Left ventricle myocardium inferior (tissue), 1 donor: Measurements from ENCODE around the gene HCRTR2. TPM values are rescaled to one million over a fixed set of nuclear protein-coding genes. Genes with fewer than 3 reads are reported as not detected.

Experiments used
- DNase-seq: peaks from one replicate; pipeline ENCODE4 v3.0.0-alpha.2; 2020
- H3K27ac ChIP-seq: fragments of 200-600 bp; replicated peaks from 2 replicates; pipeline ENCODE4 v1.8.0; 2021
- H3K27me3 ChIP-seq: fragments of 200-600 bp; 2 replicates; pipeline ENCODE4 v1.8.0; 2021; ENCODE audit warnings: low read depth
- H3K36me3 ChIP-seq: fragments of 200-600 bp; 2 replicates; pipeline ENCODE4 v1.8.0; 2021
- H3K4me1 ChIP-seq: fragments of 200-600 bp; 2 replicates; pipeline ENCODE4 v1.8.0; 2021
- H3K4me3 ChIP-seq: fragments of 200-600 bp; 2 replicates; pipeline ENCODE4 v1.8.0; 2021; ENCODE audit warnings: mild to moderate bottlenecking, moderate library complexity
- H3K9me3 ChIP-seq: fragments of 200-600 bp; replicated peaks from 2 replicates; pipeline ENCODE4 v1.8.0; 2021
- intact Hi-C: fragments of 100-400 bp; cut with micrococcal nuclease; formaldehyde crosslinking; loops from one replicate; pipeline ENCODE4 v1.11.0; 2022
- total RNA-seq: library from RNA; stranded (reverse); fragmentation: NEBNext Ultra II Directional; extraction: Animal tissue kit (Norgen Biotek cat#: 25700); gene quantifications from one replicate; pipeline ENCODE4 v1.2.1, GENCODE V29; 2021
- TF ChIP-seq, protein P1 (sequence below): fragments of 200-600 bp; IDR thresholded peaks from 2 replicates; pipeline ENCODE4 v1.8.0; 2021; ENCODE audit warnings: antibody characterized with exemption, mild to moderate bottlenecking, borderline replicate concordance
- donor health status: DM: no; HTN: yes; CAD: no; lungs with severe emphysema.

Gene HCRTR2
- total RNA-seq, 1 donor from 2014 or later: not detected

DNA sequence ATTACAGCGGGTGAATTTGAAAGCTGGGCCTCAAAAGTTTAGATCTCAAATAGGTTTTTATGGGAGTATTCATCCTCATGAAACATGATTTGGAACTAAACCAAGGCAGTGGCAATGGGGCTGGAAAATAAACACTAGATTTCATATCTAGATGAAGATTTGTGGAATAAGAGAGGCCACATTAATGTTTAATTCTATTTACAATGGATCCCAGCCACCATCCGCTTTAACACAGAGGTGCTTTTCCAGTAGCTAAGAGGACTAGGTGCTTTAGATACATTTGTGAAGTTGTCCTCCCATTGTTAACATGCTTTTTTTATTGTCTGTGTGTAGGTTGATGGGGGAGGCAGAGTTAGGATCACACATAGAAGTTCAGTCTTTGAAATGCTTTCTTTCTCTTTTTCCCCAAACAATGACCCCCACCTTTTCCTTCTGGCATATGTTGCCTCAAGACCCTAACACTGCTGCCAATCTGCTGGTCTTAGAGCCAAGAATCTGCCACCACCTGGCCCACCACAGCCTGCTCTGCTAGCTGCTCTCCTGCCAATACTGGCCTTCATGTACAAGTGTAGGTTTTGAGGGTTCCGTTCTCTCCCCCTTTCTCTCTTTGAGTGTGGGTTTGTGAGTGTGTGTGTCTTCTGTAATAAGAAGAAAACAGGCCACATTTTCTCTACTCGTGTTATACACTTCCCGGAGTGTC lies 125.1 kb downstream of the HCRTR2 start:
- Histone ChIP-seq H3K27me3 (no peaks in the 10 kb centered on the region), H3K4me3 (no peak overlapping the region), H3K36me3 (no peaks in the 10 kb centered on the region), H3K4me1 (no peaks in the 10 kb centered on the region), H3K9me3 (peaks cover 10% of the 10 kb centered on the region), H3K27ac (no peak overlapping the region)
- DNase-seq: no peak
- intact Hi-C loops: no loop called here
- TF ChIP-seq, protein P1, sequence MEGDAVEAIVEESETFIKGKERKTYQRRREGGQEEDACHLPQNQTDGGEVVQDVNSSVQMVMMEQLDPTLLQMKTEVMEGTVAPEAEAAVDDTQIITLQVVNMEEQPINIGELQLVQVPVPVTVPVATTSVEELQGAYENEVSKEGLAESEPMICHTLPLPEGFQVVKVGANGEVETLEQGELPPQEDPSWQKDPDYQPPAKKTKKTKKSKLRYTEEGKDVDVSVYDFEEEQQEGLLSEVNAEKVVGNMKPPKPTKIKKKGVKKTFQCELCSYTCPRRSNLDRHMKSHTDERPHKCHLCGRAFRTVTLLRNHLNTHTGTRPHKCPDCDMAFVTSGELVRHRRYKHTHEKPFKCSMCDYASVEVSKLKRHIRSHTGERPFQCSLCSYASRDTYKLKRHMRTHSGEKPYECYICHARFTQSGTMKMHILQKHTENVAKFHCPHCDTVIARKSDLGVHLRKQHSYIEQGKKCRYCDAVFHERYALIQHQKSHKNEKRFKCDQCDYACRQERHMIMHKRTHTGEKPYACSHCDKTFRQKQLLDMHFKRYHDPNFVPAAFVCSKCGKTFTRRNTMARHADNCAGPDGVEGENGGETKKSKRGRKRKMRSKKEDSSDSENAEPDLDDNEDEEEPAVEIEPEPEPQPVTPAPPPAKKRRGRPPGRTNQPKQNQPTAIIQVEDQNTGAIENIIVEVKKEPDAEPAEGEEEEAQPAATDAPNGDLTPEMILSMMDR: no peak

DNA sequence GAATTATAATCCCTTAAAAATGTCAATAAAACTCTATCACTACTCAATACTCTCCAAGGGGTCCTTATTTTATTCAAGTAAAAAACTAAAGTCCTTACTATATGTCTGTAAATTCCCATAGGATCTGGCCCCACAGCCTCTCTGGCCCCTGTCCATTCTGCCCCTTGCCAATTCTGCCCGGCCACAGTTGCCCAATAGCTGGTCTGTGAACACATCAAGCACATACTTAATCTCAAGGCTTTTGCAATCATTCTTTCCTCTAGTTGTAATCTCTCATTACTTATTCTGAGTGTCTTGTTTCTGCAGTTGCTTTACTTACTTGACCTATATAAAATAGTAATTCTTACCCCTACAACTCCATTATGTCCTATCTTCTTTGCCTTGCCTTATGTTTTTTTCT lies 130.4 kb downstream of the HCRTR2 start:
- intact Hi-C loops: no loop called here
- TF ChIP-seq, protein P1: no peak
- H3K4me3 ChIP-seq: no peak overlapping the region

DNA sequence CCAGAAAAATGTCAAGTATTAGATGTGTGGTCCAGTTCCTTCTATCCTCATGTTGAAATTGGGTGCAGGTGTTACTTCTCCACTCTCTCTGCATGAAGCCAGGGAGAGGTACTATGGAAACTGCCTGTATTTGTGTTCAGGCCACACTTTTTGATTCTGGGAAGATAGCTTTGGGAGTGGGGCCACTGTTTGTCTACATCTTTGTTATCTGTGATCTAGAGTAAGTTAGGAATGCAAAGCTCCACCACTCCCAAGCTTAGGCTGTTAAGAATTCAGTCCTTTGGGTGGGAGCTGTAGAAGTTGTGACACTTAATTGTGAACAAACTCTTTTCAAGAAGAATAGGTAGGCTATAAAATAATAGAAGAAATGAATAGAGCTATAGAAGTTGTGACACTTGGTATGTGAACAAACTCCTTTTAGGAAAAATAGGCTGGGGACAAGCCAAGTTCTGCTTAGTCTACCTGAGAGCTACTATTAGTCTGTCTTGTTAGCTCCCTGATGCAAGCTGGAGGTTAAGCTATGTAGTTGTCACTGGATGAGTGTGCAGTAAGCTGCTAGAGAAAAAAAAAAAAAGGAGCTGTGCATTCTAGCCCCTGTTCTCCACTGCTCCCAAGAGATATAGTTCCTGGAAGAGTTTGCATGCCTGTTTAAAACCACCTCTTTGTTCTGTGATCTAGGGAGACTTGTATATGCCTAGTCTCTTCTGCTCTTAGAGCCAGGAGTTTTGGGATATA lies 145.8 kb downstream of the HCRTR2 start:
- Histone ChIP-seq H3K36me3 (no peaks in the 10 kb centered on the region), H3K9me3 (peaks cover 35% of the 10 kb centered on the region), H3K4me3 (no peak overlapping the region), H3K4me1 (no peaks in the 10 kb centered on the region), H3K27me3 (no peaks in the 10 kb centered on the region), H3K27ac (no peak overlapping the region)
- TF ChIP-seq, protein P1: no peak
- intact Hi-C loops: no loop called here
- DNase-seq: no peak

More for the DNA sequence above, 130.4 kb downstream of the HCRTR2 start:
- no peak overlapping the region for H3K27ac ChIP-seq
- no peaks in the 10 kb centered on the region for H3K27me3 ChIP-seq
- no peaks in the 10 kb centered on the region for H3K36me3 ChIP-seq
- no peaks in the 10 kb centered on the region for H3K4me1 ChIP-seq
- H3K9me3 ChIP-seq: peaks cover 14% of the 10 kb centered on the region
- no peak for DNase-seq

DNA sequence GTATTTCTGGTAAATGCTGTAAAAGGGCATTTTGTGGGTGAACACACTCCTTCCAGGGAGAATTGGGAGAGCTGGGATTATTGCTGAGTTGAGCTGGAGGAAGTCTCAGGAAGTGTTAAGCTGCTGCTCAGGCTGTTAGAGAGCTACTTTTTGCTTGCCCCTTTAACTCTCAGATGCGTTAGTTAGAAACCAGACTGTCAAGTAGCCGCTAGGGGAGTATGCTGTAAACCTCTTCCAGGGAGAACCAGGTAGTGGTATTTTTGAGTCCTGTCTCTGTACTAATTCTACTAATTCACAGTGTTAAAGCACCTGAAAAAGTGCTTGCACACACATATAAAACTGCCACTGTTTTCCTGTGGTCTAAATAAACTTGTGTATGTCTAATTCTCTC lies 146.4 kb downstream of the HCRTR2 start:
- Histone ChIP-seq H3K4me3 (no peak overlapping the region), H3K36me3 (no peaks in the 10 kb centered on the region), H3K9me3 (peaks cover 31% of the 10 kb centered on the region), H3K4me1 (no peaks in the 10 kb centered on the region), H3K27ac (no peak overlapping the region), H3K27me3 (no peaks in the 10 kb centered on the region)
- no peak for DNase-seq
- TF ChIP-seq, protein P1: no peak
- intact Hi-C loops: no loop called here

DNA sequence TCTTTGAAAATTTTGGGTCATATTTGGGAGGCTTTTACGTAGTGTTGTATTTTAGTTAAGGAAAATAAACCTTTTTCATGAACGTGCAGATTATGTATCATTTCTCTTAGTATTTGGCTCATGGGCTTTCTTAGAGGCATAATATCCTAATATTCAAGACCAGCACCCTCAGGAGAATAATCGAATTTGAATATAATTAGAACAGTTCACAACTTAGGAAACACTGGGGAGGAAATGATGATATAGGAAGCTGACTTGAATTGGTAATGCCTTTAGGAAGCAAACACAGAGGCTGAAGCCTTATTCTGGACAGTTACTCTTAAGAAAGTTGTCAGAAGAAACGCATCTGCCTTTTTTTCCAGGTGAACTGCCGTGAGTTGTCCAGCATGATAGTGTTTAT lies 152.9 kb downstream of the HCRTR2 start, which contains the start of gene GFRAL:
Gene GFRAL, plus strand, starts transcription at position 301 of the 400 bp plus-strand sequence. Its CDS starts 86 bp downstream, at position 387.
- Histone ChIP-seq H3K27me3 (no peaks in the 10 kb centered on the region), H3K4me3 (no peak within 1 kb of the TSS), H3K36me3 (no peaks in the 10 kb centered on the region), H3K9me3 (no peaks in the 10 kb centered on the region), H3K27ac (no peak within 1 kb of the TSS), H3K4me1 (no peaks in the 10 kb centered on the region)
- TF ChIP-seq, protein P1: no peak
- DNase-seq: no peak
- intact Hi-C loops: no loop called here

Other genes with a start within 250 kb of the HCRTR2 start
- gene GFRAL, start 153.0 kb downstream of the HCRTR2 start, total RNA-seq: not detected